Activated CD4-positive, alpha-beta T cell treated with anti-CD3 and anti-CD28 coated beads, Interleukin-2, amount 50 U/mL, for 1 hour (primary cell): Measurements from ENCODE around the gene SAXO1.

Experiments used
- DNase-seq: peaks from one replicate; pipeline ENCODE4 v3.0.0-alpha.2; 2020

Gene SAXO1

DNA sequence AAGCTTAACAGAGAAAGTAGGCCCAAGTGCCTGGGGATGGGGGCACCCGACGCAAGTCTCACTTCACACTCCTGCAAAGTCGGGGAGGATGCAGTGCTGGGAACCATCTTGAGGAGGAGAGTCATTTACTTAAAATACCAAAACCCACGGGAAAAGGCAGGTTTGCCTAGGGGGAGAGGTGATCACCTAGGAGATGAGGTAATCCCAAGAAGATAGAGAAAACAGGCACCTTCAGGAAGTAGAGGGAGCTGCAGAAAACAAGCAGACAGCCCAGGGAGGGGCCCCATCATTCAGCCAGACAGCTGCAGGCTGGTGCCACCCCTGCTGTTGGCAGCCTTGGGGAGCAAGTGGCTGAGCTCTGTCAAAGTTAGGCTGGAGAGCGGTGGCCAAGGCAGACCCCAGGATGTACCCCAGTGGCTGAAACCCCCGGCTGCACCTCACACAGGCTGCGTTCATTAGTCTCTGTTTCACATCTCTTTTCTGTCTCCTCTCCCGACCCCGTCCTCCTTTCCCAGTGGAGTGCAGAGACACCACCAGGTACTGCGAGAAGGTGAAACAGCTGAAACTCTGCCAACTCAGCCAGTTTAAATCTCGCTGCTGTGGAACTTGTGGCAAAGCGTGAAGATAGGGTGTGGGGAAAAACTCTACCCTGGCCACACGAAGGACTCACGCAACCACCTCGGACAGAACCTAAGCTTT lies 124.9 kb downstream of the SAXO1 start:
- no peak for DNase-seq

DNA sequence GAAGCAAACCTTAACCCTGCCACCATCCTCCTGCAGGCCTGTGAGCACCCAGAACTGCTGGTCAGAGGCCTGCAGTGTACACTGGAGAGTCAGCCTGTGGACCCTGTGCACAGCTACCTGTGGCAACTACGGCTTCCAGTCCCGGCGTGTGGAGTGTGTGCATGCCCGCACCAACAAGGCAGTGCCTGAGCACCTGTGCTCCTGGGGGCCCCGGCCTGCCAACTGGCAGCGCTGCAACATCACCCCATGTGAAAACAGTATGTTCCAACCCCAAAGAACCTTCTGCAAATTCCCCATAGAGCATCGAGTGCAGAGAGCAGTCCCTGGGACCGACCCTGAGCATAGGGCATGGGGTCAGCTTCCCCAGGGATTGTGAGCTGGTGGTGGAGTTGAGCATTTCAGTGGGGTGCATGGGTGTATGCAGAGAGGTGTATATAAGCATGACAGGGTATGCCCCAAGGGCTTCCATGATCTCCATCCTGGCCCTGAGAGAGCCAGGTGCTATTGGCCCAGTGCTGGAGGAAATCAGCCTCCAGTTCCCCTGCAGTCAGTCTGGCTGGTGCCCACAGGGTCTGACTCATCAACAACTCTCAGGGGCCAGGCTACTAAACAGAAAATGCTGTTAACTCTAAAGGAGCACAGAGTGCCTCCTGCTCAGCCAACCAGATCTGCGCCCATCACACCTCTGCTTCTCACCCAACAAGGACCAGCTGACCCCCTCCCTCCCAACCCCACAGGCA lies 126.2 kb downstream of the SAXO1 start:
- DNase-seq, result no peak

DNA sequence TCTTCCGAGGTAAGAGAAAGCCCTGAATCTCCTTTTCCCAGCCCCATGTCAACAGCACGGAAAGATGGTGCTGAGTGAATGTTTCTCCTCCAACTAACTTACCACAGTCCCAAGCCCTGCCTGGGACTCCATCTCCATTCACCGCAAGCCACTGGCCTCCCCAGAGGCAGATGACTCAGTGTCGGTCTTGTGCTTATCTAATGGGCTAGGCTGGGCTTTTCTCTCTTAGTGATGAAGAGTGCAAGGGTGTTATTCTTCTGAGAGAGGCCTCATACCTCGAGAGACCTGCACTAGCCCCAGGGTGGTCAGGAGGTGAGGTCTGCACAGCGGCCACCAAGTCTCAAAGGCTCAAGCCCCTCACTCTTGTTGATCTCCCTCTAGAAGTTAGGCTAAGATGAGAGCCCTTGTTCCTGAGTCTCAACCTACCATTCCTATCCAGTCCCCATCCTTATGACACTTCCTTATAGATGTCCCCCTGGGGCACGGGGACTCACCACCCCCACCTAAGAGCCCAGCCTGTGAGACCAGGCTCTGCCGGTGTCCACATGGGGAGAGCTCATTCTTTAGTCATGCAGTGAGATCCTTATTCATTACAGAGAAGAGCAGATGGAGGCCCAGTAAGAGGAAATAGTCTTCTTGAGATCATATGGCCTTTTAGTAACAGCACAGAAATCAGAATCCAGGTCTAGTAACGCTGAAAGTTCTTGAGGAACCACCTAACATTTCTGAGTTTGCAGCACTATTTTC lies 127.0 kb downstream of the SAXO1 start:
- no peak for DNase-seq

DNA sequence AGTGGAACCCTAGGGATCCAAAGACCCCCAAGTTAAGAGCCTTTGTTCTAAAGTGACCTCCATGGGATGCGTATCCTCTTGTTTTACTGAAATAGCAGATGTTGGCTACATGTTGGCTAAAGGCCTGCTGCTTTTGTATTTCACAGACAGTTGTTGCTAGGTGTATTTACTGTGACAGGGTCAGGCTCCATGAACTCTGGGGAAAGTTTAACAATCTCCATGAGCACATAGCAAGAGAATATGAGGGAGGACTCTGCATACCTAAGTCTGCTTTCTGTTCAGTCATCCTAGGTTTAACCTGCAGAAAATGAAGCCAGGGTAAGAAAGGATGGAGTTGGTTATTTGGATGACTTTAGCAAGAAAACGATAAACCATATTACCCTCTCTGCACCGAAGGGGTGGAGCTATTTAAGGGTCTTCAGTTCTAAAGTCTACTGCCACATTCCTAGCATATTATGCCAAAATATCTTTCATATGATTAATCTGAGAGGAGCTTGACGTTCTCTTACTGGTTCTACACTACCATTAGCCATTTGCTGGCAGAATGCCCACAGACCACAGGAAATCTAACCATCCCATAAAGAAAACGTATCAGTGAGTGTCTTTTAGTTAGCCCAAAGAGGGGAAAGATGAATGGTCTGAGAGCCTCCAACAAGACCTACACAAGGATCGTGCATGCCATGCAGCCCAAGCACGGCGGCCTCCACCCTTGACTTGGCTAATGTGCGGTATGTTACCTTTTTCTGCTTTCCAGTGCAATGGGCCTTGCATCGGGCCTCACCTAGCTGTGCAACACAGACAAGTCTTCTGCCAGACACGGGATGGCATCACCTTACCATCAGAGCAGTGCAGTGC lies 127.8 kb downstream of the SAXO1 start:
- no peak for DNase-seq

DNA sequence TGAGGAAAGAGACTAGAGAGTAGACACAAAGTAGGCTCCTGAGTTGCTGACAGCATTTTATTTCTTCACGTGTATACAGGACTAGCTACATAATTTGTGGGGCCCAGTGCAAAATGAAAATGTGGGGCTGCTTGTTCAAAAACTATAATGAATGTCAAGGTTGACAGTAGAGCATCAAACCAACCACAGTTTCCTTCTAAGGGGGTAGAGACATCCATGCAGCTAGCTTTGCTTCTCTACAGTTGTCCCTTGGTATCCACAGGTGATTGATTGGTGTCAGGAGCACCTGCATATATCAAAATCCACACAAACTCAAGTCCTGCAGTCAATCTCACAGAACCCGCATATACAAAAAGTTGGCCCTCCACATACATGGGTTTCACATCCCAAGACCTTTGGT lies 129.6 kb downstream of the SAXO1 start:
- DNase-seq, result no peak

DNA sequence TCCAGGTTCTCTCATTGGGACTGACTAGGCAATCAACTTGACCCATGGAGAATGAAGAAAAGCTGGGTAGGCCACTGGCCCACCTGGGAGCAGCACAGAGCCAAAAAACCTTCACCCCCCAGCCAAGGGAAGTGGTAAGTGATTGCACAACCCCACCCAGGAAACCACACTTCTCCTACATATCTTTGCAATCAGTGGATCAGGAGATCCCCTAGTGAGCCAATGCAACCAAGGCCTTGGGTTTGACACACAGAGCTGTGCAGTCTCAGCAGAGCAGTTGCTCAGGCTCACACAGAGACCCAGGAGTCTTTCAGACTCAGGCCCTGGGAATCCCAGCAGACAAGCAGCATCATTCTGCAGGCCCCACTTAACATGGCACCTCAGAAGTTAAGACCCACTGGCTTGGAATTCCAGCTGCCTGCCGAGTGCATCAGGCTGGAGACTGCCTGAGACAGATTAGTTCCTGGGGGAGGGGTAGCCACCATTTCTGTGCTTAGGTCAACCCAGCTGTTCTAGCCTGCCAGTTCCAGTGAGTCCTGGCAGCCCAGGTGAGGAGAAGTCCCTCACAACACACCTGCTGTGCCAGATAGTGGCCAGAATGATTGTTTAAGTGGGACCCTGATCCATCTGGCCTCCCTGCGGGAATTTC lies 136.4 kb downstream of the SAXO1 start:
- no peak for DNase-seq

DNA sequence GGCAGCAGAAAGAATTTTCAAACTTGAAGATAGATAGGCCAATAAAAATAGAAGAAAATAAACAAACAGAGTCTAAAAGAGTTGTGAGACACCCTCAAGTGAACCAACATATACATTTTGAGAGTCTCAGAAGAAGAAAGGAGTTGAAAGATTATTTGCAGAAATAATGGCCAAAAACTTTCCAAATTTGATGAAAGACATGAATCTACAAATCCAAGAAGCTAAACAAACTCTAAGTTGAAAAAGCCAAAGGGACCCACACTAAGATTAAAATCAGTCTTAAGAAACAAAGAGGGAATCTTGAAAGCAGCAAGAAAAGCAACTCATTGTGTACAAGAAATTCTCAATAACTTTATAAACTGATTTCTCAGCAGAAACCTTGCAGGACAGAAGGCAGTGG lies 137.0 kb downstream of the SAXO1 start:
- no peak for DNase-seq

DNA sequence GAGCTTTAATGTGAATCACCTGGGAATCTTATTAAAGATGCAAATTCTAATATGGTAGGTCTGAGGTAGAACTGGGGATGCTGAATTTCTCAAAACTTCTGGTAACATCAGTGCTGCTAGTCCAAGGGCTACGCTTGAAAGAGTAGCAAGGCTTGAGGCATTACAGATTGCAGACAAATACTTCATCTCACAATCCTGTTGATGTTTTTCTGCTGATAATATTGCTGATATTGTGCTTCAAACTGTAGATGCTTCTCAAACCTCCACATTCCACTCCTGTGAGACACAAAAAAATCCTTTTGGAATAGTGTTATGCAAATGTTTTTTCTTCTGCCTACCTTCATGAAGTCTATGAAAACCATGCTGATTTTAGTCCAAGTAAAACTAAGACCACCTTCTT lies 139.5 kb downstream of the SAXO1 start:
- DNase-seq, result no peak

DNA sequence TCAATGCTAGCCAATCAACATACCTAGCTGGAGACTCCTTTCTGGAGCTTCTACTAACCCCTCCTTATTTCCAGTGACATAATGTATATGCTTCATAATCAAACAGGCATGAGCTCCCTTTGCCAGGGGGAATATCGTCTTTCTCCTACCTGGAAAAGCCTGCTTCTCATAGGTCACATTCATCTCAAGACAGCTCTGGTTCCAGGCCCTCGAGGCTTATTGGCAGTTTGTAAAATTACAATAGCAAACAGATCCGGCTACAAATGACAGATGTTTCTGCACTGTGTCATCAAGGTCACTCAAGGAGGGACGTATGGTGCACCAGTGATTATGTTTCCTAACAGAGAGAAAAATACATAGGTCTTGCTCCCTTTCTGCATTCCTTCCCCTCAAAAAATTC lies 140.0 kb downstream of the SAXO1 start:
- no peak for DNase-seq

DNA sequence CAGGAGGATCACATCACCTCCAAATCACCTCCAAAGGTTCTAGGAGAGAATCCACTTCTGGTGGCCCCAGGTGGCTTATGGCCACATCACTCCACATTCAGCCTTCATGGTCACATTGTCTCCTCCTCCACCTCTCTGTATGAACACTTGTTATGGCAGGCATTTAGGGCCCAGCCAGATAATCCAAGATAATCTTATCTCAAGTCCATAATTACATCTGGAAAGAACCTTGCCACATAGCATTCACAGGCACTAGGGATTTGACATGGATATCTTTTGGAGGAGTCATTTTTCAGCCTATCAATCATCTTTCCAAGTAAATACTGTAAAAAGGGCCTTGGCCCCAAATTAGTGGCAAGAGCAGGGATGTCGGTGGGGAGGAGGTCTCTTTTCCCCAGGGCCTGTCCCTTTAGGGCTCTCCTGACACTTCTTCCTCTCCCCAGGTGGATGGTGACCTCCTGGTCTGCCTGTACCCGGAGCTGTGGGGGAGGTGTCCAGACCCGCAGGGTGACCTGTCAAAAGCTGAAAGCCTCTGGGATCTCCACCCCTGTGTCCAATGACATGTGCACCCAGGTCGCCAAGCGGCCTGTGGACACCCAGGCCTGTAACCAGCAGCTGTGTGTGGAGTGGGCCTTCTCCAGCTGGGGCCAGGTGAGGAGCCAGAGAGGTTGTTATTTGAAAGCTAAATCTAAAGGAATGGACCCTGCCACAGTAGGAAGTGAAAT lies 140.9 kb downstream of the SAXO1 start:
- DNase-seq, result no peak

DNA sequence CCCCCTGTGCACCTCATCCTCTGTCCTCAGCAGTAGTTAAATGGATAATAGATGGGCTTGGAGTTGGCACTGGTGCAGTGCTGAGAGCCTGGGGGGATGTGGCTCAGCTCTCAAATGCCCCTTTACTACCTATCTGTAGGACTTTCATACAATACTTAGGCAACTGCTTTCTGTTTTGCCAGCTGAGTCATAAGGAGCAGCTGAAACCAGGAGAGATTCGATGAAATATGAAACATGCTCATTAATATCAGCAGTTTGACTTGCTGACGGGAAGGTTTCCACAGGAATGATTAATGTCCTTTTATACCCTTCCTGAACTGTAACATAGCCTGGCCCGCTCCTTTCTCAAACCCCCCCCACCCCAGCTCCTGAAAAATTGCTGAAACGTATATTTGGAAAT lies 142.6 kb downstream of the SAXO1 start:
- no peak for DNase-seq

DNA sequence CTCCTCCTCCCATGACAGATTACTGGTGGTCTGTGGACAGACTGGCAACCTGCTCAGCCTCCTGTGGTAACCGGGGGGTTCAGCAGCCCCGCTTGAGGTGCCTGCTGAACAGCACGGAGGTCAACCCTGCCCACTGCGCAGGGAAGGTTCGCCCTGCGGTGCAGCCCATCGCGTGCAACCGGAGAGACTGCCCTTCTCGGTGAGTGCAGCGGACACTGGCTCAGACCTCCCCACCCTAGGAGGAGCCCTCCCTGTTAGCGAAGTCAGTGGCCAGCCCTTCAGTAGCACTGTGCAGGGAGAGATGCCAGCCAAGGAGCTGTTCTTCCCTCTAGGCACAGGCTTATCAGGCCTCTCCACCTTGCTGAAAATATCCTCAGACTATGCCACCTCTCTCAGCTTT lies 143.5 kb downstream of the SAXO1 start:
- DNase-seq, result no peak

DNA sequence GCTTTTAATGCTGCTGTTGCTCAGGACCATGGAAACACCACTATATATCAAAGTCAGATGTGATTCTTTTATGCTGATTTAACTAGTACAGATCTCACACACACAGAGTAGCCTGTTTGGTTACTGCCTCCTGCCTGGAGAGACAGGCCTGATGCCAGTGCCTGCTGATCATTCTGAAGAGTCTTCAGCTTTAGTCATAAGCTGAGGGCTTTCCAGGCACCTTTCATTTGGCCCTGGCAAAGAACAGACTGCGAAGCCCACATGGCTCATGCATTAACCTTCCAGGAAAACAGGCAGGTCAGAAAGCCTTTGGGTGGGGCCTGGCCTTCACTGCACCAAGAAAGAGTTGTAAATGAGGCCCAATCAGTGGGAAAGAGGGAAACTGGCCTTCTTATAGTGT lies 144.7 kb downstream of the SAXO1 start:
- no peak for DNase-seq

DNA sequence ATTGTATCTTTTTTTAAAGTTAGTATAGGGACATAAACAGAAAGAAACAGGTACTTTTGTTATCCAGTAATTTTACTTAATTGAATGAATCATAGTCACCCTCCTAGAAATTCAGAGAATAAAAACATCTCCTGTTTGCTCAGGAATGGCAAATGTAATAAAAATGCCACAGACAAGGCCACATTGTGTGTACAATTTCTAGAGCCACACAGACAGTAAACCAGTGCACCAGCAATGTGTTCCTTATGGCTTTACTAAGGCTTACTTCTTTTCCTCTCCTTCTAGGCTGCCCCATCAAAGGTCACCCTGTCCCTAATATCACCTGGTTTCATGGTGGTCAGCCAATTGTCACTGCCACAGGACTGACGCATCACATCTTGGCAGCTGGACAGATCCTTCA lies 145.5 kb downstream of the SAXO1 start:
- DNase-seq, result no peak

DNA sequence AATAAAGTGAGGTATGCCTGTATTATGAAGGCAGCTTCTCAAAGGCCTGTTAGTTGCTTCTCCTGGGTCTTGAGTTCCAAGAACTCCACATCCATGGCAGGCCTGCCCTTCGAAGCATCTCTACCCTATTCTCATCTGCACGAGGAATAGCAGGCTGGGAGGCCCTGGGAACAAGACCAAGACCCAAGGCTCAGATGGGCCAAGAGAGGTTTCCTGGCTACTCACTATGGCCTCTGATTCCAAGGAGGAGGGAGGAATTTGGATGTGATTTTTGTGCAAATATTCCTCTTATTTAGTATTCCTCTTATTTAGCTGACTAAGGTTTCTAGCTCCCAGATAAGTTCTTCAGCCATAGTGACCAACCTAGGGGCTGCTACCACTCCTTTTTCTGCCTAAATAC lies 151.3 kb downstream of the SAXO1 start:
- DNase-seq, result no peak

DNA sequence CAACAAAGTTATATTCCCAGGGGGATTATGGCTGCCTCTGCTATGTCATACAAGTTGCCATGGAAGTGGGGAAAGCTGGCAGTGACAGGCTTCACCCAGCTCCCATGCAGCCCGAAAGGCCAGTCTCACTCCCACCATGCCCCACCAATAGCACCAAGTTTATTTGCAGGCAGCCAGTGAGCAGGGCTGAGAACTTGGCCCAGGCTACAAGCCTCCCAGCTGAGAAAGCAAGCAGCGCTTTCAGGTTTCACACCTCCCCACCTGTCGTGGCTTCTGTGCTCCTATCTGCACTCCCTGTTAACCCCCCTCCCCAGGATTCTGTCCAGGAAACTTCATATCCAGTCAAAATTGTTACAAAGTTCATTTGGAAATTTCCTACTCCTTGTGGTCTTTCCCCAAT lies 155.0 kb downstream of the SAXO1 start:
- no peak for DNase-seq
